PFSK-1 (cell line): ENCODE data around the gene CCL13.

ENCODE experiments used
- FOXP2 ChIP-seq: optimal IDR thresholded peaks from 2 replicates; pipeline ENCODE3; 2011; ENCODE audit warnings: borderline replicate concordance, control low read depth, inconsistent platforms; ENCODE audit not compliant: insufficient read depth; ENCODE audit errors: extremely low read length, extremely low read depth
- POLR2AphosphoS5 ChIP-seq: IDR thresholded peaks from 2 replicates; pipeline ENCODE4 v1.6.1; 2012; ENCODE audit warnings: low read depth, mild to moderate bottlenecking, control low read depth, low read length, moderate library complexity
- SIN3A ChIP-seq: IDR thresholded peaks from 2 replicates; pipeline ENCODE4 v1.6.1; 2012; ENCODE audit warnings: mild to moderate bottlenecking, low read length, moderate library complexity, borderline replicate concordance; ENCODE audit not compliant: insufficient read depth
- TAF1 ChIP-seq: IDR thresholded peaks from 2 replicates; pipeline ENCODE4 v1.6.1; 2012; ENCODE audit warnings: low read length, control low read depth, borderline replicate concordance; ENCODE audit not compliant: insufficient read depth
- TF ChIP-seq, protein P1 (sequence below), 2 experiments: IDR thresholded peaks; 2 replicates each; pipeline versions ENCODE4 v1.6.1 to v1.8.0; 2011 to 2012; ENCODE audit warnings: low read depth in 2 of 2, low read length in 2 of 2, control low read depth in 1 of 2, inconsistent platforms in 1 of 2, mild to moderate bottlenecking in 1 of 2, moderate library complexity in 1 of 2; ENCODE audit not compliant: insufficient read depth in 1 of 2

CCL13 gene

DNA sequence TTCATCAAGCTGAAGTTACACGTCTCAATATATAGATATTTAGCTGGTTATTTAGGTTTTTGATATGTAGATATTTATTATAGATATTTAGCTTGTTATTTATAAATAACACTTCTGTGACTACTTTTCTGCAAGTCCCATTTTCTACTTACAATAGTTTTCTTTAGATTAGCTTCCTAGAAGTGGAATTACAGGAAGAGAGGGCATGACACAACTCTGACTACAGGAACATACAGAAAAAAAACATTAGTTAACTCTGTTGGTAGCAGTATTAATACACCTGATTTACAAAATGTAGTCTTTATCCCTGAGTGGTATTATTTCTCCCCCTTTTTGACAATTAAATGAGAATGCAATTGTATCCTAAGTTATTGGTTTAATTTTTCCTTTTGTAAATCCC is 28.0 kb downstream of the CCL13 start:
- TF ChIP-seq, protein P1, sequence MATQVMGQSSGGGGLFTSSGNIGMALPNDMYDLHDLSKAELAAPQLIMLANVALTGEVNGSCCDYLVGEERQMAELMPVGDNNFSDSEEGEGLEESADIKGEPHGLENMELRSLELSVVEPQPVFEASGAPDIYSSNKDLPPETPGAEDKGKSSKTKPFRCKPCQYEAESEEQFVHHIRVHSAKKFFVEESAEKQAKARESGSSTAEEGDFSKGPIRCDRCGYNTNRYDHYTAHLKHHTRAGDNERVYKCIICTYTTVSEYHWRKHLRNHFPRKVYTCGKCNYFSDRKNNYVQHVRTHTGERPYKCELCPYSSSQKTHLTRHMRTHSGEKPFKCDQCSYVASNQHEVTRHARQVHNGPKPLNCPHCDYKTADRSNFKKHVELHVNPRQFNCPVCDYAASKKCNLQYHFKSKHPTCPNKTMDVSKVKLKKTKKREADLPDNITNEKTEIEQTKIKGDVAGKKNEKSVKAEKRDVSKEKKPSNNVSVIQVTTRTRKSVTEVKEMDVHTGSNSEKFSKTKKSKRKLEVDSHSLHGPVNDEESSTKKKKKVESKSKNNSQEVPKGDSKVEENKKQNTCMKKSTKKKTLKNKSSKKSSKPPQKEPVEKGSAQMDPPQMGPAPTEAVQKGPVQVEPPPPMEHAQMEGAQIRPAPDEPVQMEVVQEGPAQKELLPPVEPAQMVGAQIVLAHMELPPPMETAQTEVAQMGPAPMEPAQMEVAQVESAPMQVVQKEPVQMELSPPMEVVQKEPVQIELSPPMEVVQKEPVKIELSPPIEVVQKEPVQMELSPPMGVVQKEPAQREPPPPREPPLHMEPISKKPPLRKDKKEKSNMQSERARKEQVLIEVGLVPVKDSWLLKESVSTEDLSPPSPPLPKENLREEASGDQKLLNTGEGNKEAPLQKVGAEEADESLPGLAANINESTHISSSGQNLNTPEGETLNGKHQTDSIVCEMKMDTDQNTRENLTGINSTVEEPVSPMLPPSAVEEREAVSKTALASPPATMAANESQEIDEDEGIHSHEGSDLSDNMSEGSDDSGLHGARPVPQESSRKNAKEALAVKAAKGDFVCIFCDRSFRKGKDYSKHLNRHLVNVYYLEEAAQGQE (IDR thresholded peaks at IDR 0.05; ENCODE audit: insufficient read depth in 1 of 2, low read depth in 2 of 2, low read length in 2 of 2) = no peak
- no peak for TF ChIP-seq TAF1
- TF ChIP-seq FOXP2 = no peak
- TF ChIP-seq SIN3A = no peak
- TF ChIP-seq POLR2AphosphoS5 = no peak

DNA sequence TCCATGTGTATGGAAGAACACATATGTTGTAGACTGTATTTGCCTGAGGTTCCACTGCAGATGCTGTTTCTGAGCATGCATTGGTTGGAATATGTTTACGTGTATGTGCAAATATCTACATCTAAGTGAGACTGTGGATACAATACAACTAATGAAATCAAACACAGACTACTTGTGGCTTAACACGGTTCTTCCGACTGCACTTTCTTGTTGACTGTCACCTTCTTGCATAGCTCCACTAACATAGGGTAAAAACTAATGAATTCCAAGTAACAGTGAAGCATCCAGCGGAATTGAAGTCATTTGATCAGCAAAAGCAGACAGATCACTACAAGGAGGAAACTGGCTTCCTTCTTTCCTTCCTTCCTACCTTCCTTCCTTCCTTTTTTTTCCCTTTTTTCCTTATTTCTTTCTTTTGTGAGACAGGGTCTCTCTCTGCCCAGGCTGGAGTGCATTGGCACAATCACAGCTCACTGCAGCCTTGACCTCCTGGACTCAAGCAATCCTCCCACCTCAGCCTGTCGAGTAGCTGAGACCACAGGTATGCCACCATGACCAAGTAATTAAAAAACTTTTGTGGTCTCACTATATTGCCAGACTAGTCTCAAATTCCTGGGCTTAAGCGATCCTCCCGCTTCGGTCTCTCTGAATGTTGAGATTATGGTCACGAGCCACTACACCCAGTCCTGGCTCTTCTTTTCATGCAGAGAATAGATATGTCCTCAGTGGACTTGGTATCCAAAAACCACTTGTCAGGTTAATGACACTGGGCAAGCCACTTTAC is 28.7 kb downstream of the CCL13 start:
- TF ChIP-seq POLR2AphosphoS5 (no peak), SIN3A (no peak), TAF1 (no peak), FOXP2 (no peak)
- TF ChIP-seq, protein P1 (IDR thresholded peaks at IDR 0.05; ENCODE audit: insufficient read depth in 1 of 2, low read depth in 2 of 2, low read length in 2 of 2) = no peak

DNA sequence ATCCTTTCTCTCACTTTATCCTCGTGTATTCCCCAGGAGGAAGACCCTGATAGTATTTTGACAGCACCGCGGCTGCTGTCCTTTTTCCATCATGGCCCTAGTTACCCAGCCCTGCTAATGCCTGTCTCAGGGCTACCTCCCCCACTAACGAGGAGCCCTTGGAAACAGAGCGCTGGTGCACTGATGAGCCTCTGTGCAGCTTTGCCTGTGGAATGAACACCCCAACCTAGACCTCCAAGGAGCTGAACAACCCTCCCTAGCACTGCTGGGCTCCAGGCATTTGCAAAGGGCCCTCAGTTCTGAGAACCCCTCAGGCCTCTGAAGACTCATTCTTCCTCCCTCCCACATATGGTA is 30.0 kb downstream of the CCL13 start:
- TF ChIP-seq TAF1 (no peak), FOXP2 (no peak), SIN3A (no peak), POLR2AphosphoS5 (no peak)
- TF ChIP-seq, protein P1 (IDR thresholded peaks at IDR 0.05; ENCODE audit: insufficient read depth in 1 of 2, low read depth in 2 of 2, low read length in 2 of 2) = no peak

DNA sequence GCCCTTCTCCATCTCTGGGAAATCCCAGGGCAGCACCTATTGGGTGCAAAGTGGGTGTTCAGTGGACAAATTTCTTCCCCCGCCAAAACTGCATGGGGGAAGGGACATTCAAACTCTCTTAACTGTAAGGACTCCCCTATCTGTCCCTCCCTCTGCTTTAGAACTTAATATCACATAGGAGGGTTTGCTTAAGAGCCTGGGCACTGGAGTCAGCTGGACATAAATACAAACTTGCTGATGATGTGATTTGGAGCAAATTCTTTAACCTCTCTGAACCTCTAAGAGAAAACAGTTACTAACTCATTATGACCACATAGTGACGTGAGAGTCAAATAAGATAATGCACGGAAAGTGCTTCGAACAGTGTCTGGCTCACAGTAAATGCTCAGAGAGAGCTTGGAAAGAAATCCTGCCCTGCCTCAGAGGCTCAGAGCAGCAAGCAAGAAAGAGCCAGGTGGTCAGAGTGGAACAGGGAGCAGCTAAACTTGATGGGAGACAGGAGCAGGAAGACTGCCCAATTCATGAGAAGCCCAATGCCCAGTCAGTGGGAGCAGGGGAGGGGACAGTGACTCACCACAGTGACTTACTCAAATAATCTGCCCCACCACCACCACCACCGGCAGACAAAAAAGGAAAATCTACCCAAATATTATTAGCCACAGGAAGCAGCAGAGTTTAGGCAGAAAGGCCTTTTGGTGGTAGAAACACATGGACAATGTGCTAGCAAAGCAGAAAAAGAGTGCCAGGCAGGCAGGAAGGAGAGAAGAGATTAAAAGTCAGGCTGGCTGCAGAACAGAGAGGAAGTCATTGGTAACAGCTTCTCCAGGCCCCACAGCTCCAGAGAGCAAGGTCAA is 30.6 kb downstream of the CCL13 start:
- TF ChIP-seq, protein P1 (IDR thresholded peaks at IDR 0.05; ENCODE audit: insufficient read depth in 1 of 2, low read depth in 2 of 2, low read length in 2 of 2) = no peak
- no peak for TF ChIP-seq SIN3A
- no peak for TF ChIP-seq POLR2AphosphoS5
- no peak for TF ChIP-seq TAF1
- no peak for TF ChIP-seq FOXP2
